NOMO-1 treated with dmso at 0.1 percent for 144 hours (cell line): ENCODE data around the gene C9orf43.
"Not testable (repeated sequence)": the region's sequence is repeated elsewhere in the genome, so short reads cannot be mapped to it uniquely, and the experiment has no call there.

Experiments used
- DNase-seq: peaks from one replicate; lab custom pipeline; 2025; ENCODE audit not compliant: unreplicated experiment; lab: John Stamatoyannopoulos, UW

The C9orf43 gene

GRCh38 chr9:113410207-113410864 is at the start of gene C9orf43, which contains the start of gene POLE3:
TSS of gene C9orf43 (plus strand) at chr9:113410747. CDS start at chr9:113413494, 2,747 bp downstream.
TSS of gene POLE3 (minus strand) at chr9:113410675. CDS start at chr9:113410293, 382 bp downstream.
- DNase-seq: peak; percentile 98

GRCh38 chr9:113361304-113362018 is 49.1 kb upstream of the C9orf43 start:
- no peak for DNase-seq

- DNase-seq: no peak
Measured at GRCh38 chr9:113363336-113363735, 47.2 kb upstream of the C9orf43 start.

- no peak for DNase-seq
Measured at GRCh38 chr9:113364951-113365350, 45.6 kb upstream of the C9orf43 start.

GRCh38 chr9:113365652-113366051 is 44.9 kb upstream of the C9orf43 start:
- peak; percentile 36 for DNase-seq

- DNase-seq: no peak
Measured at GRCh38 chr9:113368348-113368981, 42.1 kb upstream of the C9orf43 start.

GRCh38 chr9:113368982-113369854 is 41.3 kb upstream of the C9orf43 start:
- no peak for DNase-seq

GRCh38 chr9:113369855-113370140 is 40.7 kb upstream of the C9orf43 start:
- no peak for DNase-seq

GRCh38 chr9:113370806-113371325 is 39.7 kb upstream of the C9orf43 start:
- DNase-seq: no peak

- no peak for DNase-seq
Measured at GRCh38 chr9:113372059-113372458, 38.5 kb upstream of the C9orf43 start.

GRCh38 chr9:113373256-113373655 is 37.3 kb upstream of the C9orf43 start:
- DNase-seq: no peak

GRCh38 chr9:113373676-113374392 is 36.7 kb upstream of the C9orf43 start:
- no peak for DNase-seq

- no peak for DNase-seq
Measured at GRCh38 chr9:113375057-113376023, 35.2 kb upstream of the C9orf43 start.

GRCh38 chr9:113376634-113377567 is 33.6 kb upstream of the C9orf43 start, which contains the start of gene HDHD3:
TSS of gene HDHD3 (minus strand) at chr9:113376986. CDS start at chr9:113374354, 2,632 bp downstream.
- DNase-seq: peak; percentile 69

GRCh38 chr9:113379094-113379828 is 31.3 kb upstream of the C9orf43 start:
- not testable (repeated sequence) for DNase-seq

- DNase-seq: not testable (repeated sequence)
Measured at GRCh38 chr9:113379829-113380210, 30.7 kb upstream of the C9orf43 start.

GRCh38 chr9:113380869-113381378 is 29.6 kb upstream of the C9orf43 start:
- no peak for DNase-seq
